Measurements from ENCODE around the gene TAS2R14.

DNA sequence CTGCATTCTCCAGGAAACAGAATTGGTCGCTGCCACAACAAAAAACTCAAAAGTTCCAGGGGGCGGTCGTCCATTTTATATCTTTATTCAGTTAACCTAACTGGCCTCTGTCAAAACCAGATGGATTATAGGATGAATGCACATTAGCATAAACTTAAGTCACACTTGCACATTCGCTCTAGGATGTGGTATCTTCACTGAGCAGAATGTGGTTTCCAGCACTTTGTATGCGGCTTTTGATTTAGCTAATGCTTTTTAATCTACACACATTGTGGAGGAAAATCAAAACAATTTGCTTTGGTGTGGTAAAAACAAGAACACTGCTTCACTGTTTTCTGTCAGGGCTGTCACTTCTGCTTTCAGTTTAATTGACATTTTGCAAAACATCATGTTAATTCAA lies 43.2 kb upstream of the TAS2R14 start:
- TF ChIP-seq, protein P1, sequence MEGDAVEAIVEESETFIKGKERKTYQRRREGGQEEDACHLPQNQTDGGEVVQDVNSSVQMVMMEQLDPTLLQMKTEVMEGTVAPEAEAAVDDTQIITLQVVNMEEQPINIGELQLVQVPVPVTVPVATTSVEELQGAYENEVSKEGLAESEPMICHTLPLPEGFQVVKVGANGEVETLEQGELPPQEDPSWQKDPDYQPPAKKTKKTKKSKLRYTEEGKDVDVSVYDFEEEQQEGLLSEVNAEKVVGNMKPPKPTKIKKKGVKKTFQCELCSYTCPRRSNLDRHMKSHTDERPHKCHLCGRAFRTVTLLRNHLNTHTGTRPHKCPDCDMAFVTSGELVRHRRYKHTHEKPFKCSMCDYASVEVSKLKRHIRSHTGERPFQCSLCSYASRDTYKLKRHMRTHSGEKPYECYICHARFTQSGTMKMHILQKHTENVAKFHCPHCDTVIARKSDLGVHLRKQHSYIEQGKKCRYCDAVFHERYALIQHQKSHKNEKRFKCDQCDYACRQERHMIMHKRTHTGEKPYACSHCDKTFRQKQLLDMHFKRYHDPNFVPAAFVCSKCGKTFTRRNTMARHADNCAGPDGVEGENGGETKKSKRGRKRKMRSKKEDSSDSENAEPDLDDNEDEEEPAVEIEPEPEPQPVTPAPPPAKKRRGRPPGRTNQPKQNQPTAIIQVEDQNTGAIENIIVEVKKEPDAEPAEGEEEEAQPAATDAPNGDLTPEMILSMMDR (conservative IDR thresholded peaks at IDR 0.05; ENCODE audit: low read depth, low read length), result no peak
- no peak for TF ChIP-seq EZH2 (IDR thresholded peaks at IDR 0.05; ENCODE audit: borderline replicate concordance, low read depth, low read length, poor library complexity, severe bottlenecking)
